GM12878 (cell line): Measurements from ENCODE around the gene GNPDA2. TPM values are rescaled to one million over a fixed set of nuclear protein-coding genes. Genes with fewer than 3 reads are reported as not detected.

Experiments
- ATAC-seq: fragments of 200-7000 bp; cut with Tn5 transposase; 3 replicates; pipeline ENCODE4 v1.9.1; 2020; ENCODE audit warnings: mild to moderate bottlenecking, moderate library complexity
- BruUV-seq: library from RNA; stranded (reverse); fragments of 400-500 nt; replicated peaks from 2 replicates; lab custom pipeline; 2021; lab: Mats Ljungman, UMichigan
- CTCF ChIA-PET: fragments of 300-600 bp; sonication (Branson Sonifier 250); formaldehyde crosslinking; extraction: SDS; loops from one replicate; lab custom pipeline; 2021; ENCODE audit warnings: inconsistent platforms; lab: Yijun Ruan, JAX
- POLR2A ChIA-PET: fragments of 350-600 bp; formaldehyde crosslinking; extraction: SDS; loops from one replicate; lab custom pipeline; 2021; ENCODE audit warnings: inconsistent platforms; lab: Charles Lee
- RAD21 ChIA-PET: fragments of 300-600 bp; sonication (Branson Sonifier 250); formaldehyde crosslinking; loops from one replicate; lab custom pipeline; 2023; ENCODE audit warnings: antibody characterized with exemption; ENCODE audit not compliant: unreplicated experiment; lab: Charles Lee
- SMC1A ChIA-PET: fragments of 300-600 bp; sonication (Branson Sonifier 250); formaldehyde crosslinking; loops from one replicate; lab custom pipeline; 2023; ENCODE audit not compliant: unreplicated experiment, uncharacterized antibody; lab: Charles Lee
- DNase-seq: peaks from one replicate; pipeline ENCODE4 v3.0.0-alpha.2; 2011; ENCODE audit warnings: low read depth, low spot score
- FAIRE-seq: peaks from 3 replicates; lab custom pipeline; 2011; peaks lifted over from hg19 to GRCh38; lab: Jason Lieb, UNC
- H2AFZ ChIP-seq: 2 replicates; pipeline ENCODE4 v1.6.0; 2011; ENCODE audit warnings: low read depth, low read length, control low read depth; ENCODE audit not compliant: control insufficient read depth
- H3K27ac ChIP-seq: 2 replicates; pipeline ENCODE4 v1.5.1; 2011; ENCODE audit warnings: control low read depth; ENCODE audit not compliant: control insufficient read depth, insufficient read depth
- H3K27me3 ChIP-seq, 2 experiments: replicated peaks in 1 of 2; 2 replicates each; pipeline versions ENCODE4 v1.6.0 to v1.6.1; 2011; ENCODE audit warnings: low read length in 1 of 2; ENCODE audit not compliant: control insufficient read depth in 2 of 2, insufficient read depth in 2 of 2
- H3K36me3 ChIP-seq, 2 experiments: 2 replicates each; pipeline ENCODE4 v1.5.1; 2011; ENCODE audit warnings: low read length in 1 of 2; ENCODE audit not compliant: control insufficient read depth in 2 of 2, insufficient read depth in 2 of 2
- H3K4me1 ChIP-seq: 2 replicates; pipeline ENCODE4 v1.6.1; 2011; ENCODE audit warnings: mild to moderate bottlenecking, low read length, moderate library complexity, mixed read lengths; ENCODE audit not compliant: control insufficient read depth, insufficient read depth
- H3K4me2 ChIP-seq: 2 replicates; pipeline ENCODE4 v1.6.0; 2011; ENCODE audit warnings: control low read depth; ENCODE audit not compliant: control insufficient read depth, insufficient read depth
- H3K4me3 ChIP-seq: fragments of 200-600 bp; sonication (generic); 2 replicates; pipeline ENCODE4 v1.5.1; 2016
- H3K79me2 ChIP-seq: 2 replicates; pipeline ENCODE4 v1.6.0; 2011; ENCODE audit warnings: low read length; ENCODE audit not compliant: control insufficient read depth, insufficient read depth
- H3K9ac ChIP-seq: 2 replicates; pipeline ENCODE4 v1.8.0; 2011; ENCODE audit warnings: low read length, control low read depth, mixed read lengths; ENCODE audit not compliant: control insufficient read depth, insufficient read depth
- H3K9me3 ChIP-seq: replicated peaks from 3 replicates; pipeline ENCODE4 v1.5.1; 2011; ENCODE audit warnings: mild to moderate bottlenecking, low read length; ENCODE audit not compliant: control insufficient read depth, insufficient read depth
- H4K20me1 ChIP-seq: 2 replicates; pipeline ENCODE4 v1.6.0; 2011; ENCODE audit not compliant: control insufficient read depth, insufficient read depth
- CEBPZ ChIP-seq: fragments of 150-350 bp; IDR thresholded peaks from 2 replicates; pipeline ENCODE4 v1.6.1; 2016; ENCODE audit warnings: low read depth, low read length
- ETV6 ChIP-seq, 2 experiments: fragments of 450-650 bp in 1 of 2; IDR thresholded peaks in 1 of 2; conservative IDR thresholded peaks in 1 of 2; 2 replicates each; pipeline ENCODE4 v1.6.1; 2014; ENCODE audit warnings: antibody characterized with exemption in 1 of 2, borderline replicate concordance in 1 of 2, low read depth in 1 of 2, mild to moderate bottlenecking in 1 of 2, moderate library complexity in 1 of 2
- MXI1 ChIP-seq: fragments of 150-350 bp; IDR thresholded peaks from 2 replicates; pipeline ENCODE4 v1.6.1; 2011; ENCODE audit warnings: low read depth, mild to moderate bottlenecking, inconsistent platforms, low read length, improper control_type of control experiment
- NBN ChIP-seq: fragments of 450-650 bp; IDR thresholded peaks from 2 replicates; pipeline ENCODE4 v1.6.1; 2016
- PRDM15 ChIP-seq: fragments of 450-650 bp; formaldehyde crosslinking; IDR thresholded peaks from 2 replicates; pipeline ENCODE4 v1.4.0; 2020; ENCODE audit warnings: mild to moderate bottlenecking, moderate library complexity
- RAD21 ChIP-seq: IDR thresholded peaks from 2 replicates; pipeline ENCODE4 v1.6.1; 2011; ENCODE audit warnings: mild to moderate bottlenecking, low read depth, low read length, moderate library complexity; ENCODE audit not compliant: insufficient read depth
- RAD51 ChIP-seq: fragments of 450-650 bp; IDR thresholded peaks from 2 replicates; pipeline ENCODE4 v1.6.1; 2016; ENCODE audit warnings: moderate library complexity, mild to moderate bottlenecking, inconsistent platforms
- RCOR1 ChIP-seq: conservative IDR thresholded peaks from 2 replicates; pipeline ENCODE4 v1.6.1; 2012; ENCODE audit warnings: low read depth, low read length, improper control_type of control experiment
- WGBS: methylation state at CpG from one replicate; pipeline ENCODE4 v1.1.6; 2016; ENCODE audit warnings: low lambda C conversion rate; ENCODE audit not compliant: insufficient replicate concordance, insufficient coverage; ENCODE audit errors: missing lambda C conversion rate; 5-methylcytosine and 5-hydroxymethylcytosine counted together
- in situ Hi-C: fragments of 300-500 bp; cut with MboI; formaldehyde crosslinking; loops from 9 replicates; pipeline ENCODE4 v1.14.3; 2018; ENCODE audit warnings: mixed read lengths
- intact Hi-C: fragments of 100-400 bp; cut with micrococcal nuclease; formaldehyde crosslinking; loops from one replicate; pipeline ENCODE4 v1.14.2; 2022; ENCODE audit not compliant: unreplicated experiment
- polyA plus RNA-seq, 11 experiments: library from polyadenylated mRNA; depleted of rRNA in 4 of 11; unstranded in 6 of 11; stranded (reverse) in 5 of 11; fragments of >200 nt; fragmentation: Nextera tagmentation in 4 of 11; fragmentation: Illumina TruSeq in 1 of 11; extraction: Ambion mirVana in 4 of 11; extraction: Trizol in 1 of 11; gene quantifications; 1 replicate in 1 of 11; 2 replicates in 10 of 11; pipeline versions ENCODE4 v1.2.1 to v1.2.3, GENCODE V29; 2011 to 2016; ENCODE audit warnings: inconsistent platforms in 2 of 11, missing spikeins in 2 of 11, low read depth in 1 of 11
- total RNA-seq, 4 experiments: library from RNA; depleted of rRNA in 3 of 4; stranded (reverse); fragments of >200 nt in 3 of 4; fragmentation: Illumina TruSeq in 1 of 4; extraction: Trizol in 1 of 4; gene quantifications; 2 replicates each; pipeline versions ENCODE4 v1.2.1 to v1.2.3, GENCODE V29; 2013 to 2021

GNPDA2 gene
- total and polyA plus RNA-seq, 10 of the 15 experiments (the other 5 are each of a cell fraction or from before 2014, with no cell fraction given), result 16.7 to 45.8 (median 23.8) TPM

- CTCF ChIA-PET, result interaction anchor here (1.2 kb wide), 1 partner anchor 8 kb away, joined by 3 read pairs; no protein-coding TSS in a partner anchor
- Histone ChIP-seq H3K4me2 (peak overlapping the region; percentile 87), H3K27me3 (no peaks in the 10 kb centered on the region), H3K9me3 (no peaks in the 10 kb centered on the region)
- SMC1A ChIA-PET, result interaction anchor here (2.0 kb wide), 1 partner anchor 46 kb away, joined by 9 read pairs; the partner anchor contains the start of gene GUF1
- intact Hi-C loops, result loop anchor here (2.0 kb wide), 1 partner anchor 47 kb away; the partner anchor contains the start of gene GUF1
- FAIRE-seq, result no peak
- peak; percentile 64; the same call in 2 of the 3 replicates for ATAC-seq
- BruUV-seq, result no TSS peak
- RAD21 ChIA-PET, result interaction anchor here (1.5 kb wide), 1 partner anchor 48 kb away, joined by 4 read pairs; the partner anchor contains the start of gene GUF1
- TF ChIP-seq RAD51, result no peak
- TF ChIP-seq NBN, result 0 out of 2 replicates have a peak, but pooled peaks have one; percentile 3
- TF ChIP-seq, all 136 proteins: peak for 1
- H3K9ac ChIP-seq, result peak overlapping the region; percentile 89
- no peaks in the 10 kb centered on the region; a peak in 1 of 4 replicates for H3K36me3 ChIP-seq
- in situ Hi-C loops, result no loop called here
- peak overlapping the region; percentile 92 for H3K4me3 ChIP-seq
- H3K4me1 ChIP-seq, result no peaks in the 10 kb centered on the region; the same call in 1 of the 2 replicates
- WGBS, result under 1% methylated on average over 9 of the region's 9 CpGs
- DNase-seq, result no peak
- H3K79me2 ChIP-seq, result peaks cover 45% of the 10 kb centered on the region
- H2AFZ ChIP-seq, result peak overlapping the region; percentile 100
- POLR2A ChIA-PET, result interaction anchor here (1.1 to 1.2 kb wide), 2 partner anchors 19 to 48 kb away, joined by 3 read pairs; no protein-coding TSS in a partner anchor
- peak overlapping the region; percentile 90 for H3K27ac ChIP-seq
- no peaks in the 10 kb centered on the region for H4K20me1 ChIP-seq
These were observed 674 bp downstream of the GNPDA2 start for GRCh38 chr4:44725726-44726037.

- H4K20me1 ChIP-seq, result no peaks in the 10 kb centered on the region
- H3K9me3 ChIP-seq, result no peaks in the 10 kb centered on the region
- ATAC-seq, result peak; percentile 2; the same call in 2 of the 3 replicates
- RAD21 ChIA-PET, result interaction anchor here (1.5 kb wide), 1 partner anchor 47 kb away, joined by 4 read pairs; the partner anchor contains the start of gene GUF1
- CTCF ChIA-PET, result interaction anchor here (1.2 kb wide), 1 partner anchor 8 kb away, joined by 3 read pairs; no protein-coding TSS in a partner anchor
- H3K27ac ChIP-seq, result peak overlapping the region; percentile 90; the same call in 1 of the 2 replicates
- H3K4me1 ChIP-seq, result no peaks in the 10 kb centered on the region; the same call in 1 of the 2 replicates
- no peak for DNase-seq
- in situ Hi-C loops, result no loop called here
- H3K79me2 ChIP-seq, result peaks cover 50% of the 10 kb centered on the region
- H3K4me3 ChIP-seq, result peak overlapping the region; percentile 92
- no TSS peak for BruUV-seq
- WGBS, result 41% methylated on average over 6 of the region's 6 CpGs
- intact Hi-C loops, result no loop called here
- no peaks in the 10 kb centered on the region for H3K27me3 ChIP-seq
- H3K9ac ChIP-seq, result peak overlapping the region; percentile 89
- POLR2A ChIA-PET, result interaction anchor here (1.1 to 1.2 kb wide), 2 partner anchors 18 to 48 kb away, joined by 3 read pairs; no protein-coding TSS in a partner anchor
- FAIRE-seq, result no peak
- H3K4me2 ChIP-seq, result peak overlapping the region; percentile 87
- SMC1A ChIA-PET, result interaction anchor here (2.0 kb wide), 1 partner anchor 46 kb away, joined by 9 read pairs; the partner anchor contains the start of gene GUF1
- no peaks in the 10 kb centered on the region; a peak in 2 of 4 replicates for H3K36me3 ChIP-seq
- H2AFZ ChIP-seq, result peak overlapping the region; percentile 41
- TF ChIP-seq CEBPZ (no peak), PRDM15 (no peak), MXI1 (no peak), RCOR1 (no peak), ETV6 (conservative IDR thresholded peaks at IDR 0.05 in 1 of 2, IDR thresholded peaks at IDR 0.05 in 1 of 2; ENCODE audit: borderline replicate concordance in 1 of 2, low read depth in 1 of 2) (no peak), RAD21 (no peak)
These were observed 1.2 kb downstream of the GNPDA2 start for GRCh38 chr4:44725166-44725565.
